ENCODE measurements around the gene GDPD5. TPM values are rescaled to one million over a fixed set of nuclear protein-coding genes. Genes with fewer than 3 reads are reported as not detected.

Gene GDPD5
- total and polyA plus RNA-seq, 9 of the 15 experiments (the other 6 are each of a cell fraction or from before 2014, with no cell fraction given): 0.32 to 27.3 (median 8.0) TPM

DNA sequence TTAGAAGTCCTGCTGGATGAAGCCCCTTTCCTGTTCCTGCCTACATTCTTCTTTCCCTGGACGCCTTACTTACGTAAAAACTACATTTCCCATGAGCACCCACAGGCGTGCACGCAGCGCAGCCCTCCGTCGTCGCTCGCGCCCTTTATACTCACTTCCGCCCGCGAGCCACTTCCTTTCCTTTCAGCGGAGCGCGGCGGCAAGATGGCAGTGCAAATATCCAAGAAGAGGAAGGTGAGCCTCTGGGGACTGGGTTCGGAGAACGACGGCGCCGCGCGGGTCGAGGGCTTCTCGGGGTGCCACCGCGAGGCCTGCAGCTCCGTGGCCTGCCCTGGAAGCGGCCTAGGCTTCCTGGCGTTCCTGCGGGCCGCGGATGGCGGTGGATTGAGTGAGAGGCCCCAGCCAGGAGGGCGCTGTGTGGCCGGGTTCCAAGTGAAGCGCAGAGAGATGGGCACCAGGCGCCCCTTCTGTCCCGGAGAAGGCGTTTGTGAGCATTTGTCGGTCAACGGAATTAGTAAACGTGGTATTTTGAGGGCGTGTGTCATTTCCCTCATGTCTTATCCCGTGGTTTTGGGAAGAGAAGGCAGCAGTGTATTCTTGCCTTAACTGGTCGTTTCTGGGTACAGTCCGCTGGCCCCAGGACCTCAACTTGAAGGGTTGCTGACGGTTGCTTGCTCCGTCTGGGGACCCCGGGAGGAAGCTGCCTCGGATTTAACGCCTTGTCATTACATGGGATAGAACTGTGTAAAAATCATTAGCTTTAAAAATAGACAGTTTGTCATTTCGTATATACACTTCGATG lies 126.2 kb downstream of the GDPD5 start, which contains the start of gene RPS3 (continued):
- TF ChIP-seq, protein P1, sequence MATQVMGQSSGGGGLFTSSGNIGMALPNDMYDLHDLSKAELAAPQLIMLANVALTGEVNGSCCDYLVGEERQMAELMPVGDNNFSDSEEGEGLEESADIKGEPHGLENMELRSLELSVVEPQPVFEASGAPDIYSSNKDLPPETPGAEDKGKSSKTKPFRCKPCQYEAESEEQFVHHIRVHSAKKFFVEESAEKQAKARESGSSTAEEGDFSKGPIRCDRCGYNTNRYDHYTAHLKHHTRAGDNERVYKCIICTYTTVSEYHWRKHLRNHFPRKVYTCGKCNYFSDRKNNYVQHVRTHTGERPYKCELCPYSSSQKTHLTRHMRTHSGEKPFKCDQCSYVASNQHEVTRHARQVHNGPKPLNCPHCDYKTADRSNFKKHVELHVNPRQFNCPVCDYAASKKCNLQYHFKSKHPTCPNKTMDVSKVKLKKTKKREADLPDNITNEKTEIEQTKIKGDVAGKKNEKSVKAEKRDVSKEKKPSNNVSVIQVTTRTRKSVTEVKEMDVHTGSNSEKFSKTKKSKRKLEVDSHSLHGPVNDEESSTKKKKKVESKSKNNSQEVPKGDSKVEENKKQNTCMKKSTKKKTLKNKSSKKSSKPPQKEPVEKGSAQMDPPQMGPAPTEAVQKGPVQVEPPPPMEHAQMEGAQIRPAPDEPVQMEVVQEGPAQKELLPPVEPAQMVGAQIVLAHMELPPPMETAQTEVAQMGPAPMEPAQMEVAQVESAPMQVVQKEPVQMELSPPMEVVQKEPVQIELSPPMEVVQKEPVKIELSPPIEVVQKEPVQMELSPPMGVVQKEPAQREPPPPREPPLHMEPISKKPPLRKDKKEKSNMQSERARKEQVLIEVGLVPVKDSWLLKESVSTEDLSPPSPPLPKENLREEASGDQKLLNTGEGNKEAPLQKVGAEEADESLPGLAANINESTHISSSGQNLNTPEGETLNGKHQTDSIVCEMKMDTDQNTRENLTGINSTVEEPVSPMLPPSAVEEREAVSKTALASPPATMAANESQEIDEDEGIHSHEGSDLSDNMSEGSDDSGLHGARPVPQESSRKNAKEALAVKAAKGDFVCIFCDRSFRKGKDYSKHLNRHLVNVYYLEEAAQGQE (IDR thresholded peaks at IDR 0.05; ENCODE audit: borderline replicate concordance): no peak
- TF ChIP-seq, protein P1 (CRISPR knock-in tag; IDR thresholded peaks at IDR 0.05; ENCODE audit: low read depth): peak; percentile 71; the same call in 1 of the 2 replicates
- TF ChIP-seq CBX3 (IDR thresholded peaks at IDR 0.05; ENCODE audit: borderline replicate concordance in 1 of 2, low read length in 2 of 2) (no peak), E2F3 (CRISPR knock-in tag; IDR thresholded peaks at IDR 0.05) (peak; percentile 75; the same call in 1 of the 2 replicates), SREBF1 (IDR thresholded peaks at IDR 0.05; ENCODE audit: borderline replicate concordance, low read depth, low read length) (peak; percentile 71; the same call in 1 of the 2 replicates), NCOA6 (IDR thresholded peaks at IDR 0.05) (peak; percentile 87), HDAC2 (IDR thresholded peaks at IDR 0.05) (peak; percentile 44; the same call in 1 of the 2 replicates), OTX1 (CRISPR knock-in tag; IDR thresholded peaks at IDR 0.05) (0 out of 2 replicates have a peak, but pooled peaks have one; percentile 17), GATAD2B (IDR thresholded peaks at IDR 0.05; ENCODE audit: borderline replicate concordance) (peak; percentile 30), TGIF2 (CRISPR knock-in tag; IDR thresholded peaks at IDR 0.05) (no peak; the same call in 1 of the 2 replicates), GTF2E2 (tag; IDR thresholded peaks at IDR 0.05) (peak; percentile 97), DIDO1 (tag; IDR thresholded peaks at IDR 0.05; ENCODE audit: low read depth) (peak; percentile 73; the same call in 1 of the 2 replicates), LARP7 (IDR thresholded peaks at IDR 0.05) (0 out of 2 replicates have a peak, but pooled peaks have one; percentile 19), HNRNPH1 (optimal IDR thresholded peaks at IDR 0.05; ENCODE audit: low read depth, low read length) (no peak)
- TF ChIP-seq, protein P2, sequence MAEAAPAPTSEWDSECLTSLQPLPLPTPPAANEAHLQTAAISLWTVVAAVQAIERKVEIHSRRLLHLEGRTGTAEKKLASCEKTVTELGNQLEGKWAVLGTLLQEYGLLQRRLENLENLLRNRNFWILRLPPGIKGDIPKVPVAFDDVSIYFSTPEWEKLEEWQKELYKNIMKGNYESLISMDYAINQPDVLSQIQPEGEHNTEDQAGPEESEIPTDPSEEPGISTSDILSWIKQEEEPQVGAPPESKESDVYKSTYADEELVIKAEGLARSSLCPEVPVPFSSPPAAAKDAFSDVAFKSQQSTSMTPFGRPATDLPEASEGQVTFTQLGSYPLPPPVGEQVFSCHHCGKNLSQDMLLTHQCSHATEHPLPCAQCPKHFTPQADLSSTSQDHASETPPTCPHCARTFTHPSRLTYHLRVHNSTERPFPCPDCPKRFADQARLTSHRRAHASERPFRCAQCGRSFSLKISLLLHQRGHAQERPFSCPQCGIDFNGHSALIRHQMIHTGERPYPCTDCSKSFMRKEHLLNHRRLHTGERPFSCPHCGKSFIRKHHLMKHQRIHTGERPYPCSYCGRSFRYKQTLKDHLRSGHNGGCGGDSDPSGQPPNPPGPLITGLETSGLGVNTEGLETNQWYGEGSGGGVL (CRISPR knock-in tag; IDR thresholded peaks at IDR 0.05): no peak
- TF ChIP-seq, protein P3, sequence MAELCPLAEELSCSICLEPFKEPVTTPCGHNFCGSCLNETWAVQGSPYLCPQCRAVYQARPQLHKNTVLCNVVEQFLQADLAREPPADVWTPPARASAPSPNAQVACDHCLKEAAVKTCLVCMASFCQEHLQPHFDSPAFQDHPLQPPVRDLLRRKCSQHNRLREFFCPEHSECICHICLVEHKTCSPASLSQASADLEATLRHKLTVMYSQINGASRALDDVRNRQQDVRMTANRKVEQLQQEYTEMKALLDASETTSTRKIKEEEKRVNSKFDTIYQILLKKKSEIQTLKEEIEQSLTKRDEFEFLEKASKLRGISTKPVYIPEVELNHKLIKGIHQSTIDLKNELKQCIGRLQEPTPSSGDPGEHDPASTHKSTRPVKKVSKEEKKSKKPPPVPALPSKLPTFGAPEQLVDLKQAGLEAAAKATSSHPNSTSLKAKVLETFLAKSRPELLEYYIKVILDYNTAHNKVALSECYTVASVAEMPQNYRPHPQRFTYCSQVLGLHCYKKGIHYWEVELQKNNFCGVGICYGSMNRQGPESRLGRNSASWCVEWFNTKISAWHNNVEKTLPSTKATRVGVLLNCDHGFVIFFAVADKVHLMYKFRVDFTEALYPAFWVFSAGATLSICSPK (IDR thresholded peaks at IDR 0.05; ENCODE audit: borderline replicate concordance): no peak
